SU-DHL-6 (cell line): ENCODE results near the gene SLC30A10.

ENCODE experiments used
- CTCF ChIP-seq: fragments of 200-600 bp; sonication (generic); IDR thresholded peaks from one replicate; pipeline ENCODE4 v1.5.1; 2017; ENCODE audit warnings: antibody characterized with exemption, mild to moderate bottlenecking, low read length, moderate library complexity; ENCODE audit not compliant: insufficient read depth, poor library complexity, severe bottlenecking
- EZH2phosphoT487 ChIP-seq: fragments of 200-600 bp; sonication (generic), shearing (Covaris generic); conservative IDR thresholded peaks from 2 replicates; pipeline ENCODE4 v1.6.1; 2018; ENCODE audit warnings: mild to moderate bottlenecking, antibody characterized with exemption, low read length, moderate library complexity, mixed read lengths

- no peak for TF ChIP-seq CTCF
- no peak for TF ChIP-seq EZH2phosphoT487
Measured at GRCh38 chr1:219928791-219929118, 398 bp upstream of the SLC30A10 start.
